Neural crest cell (in vitro differentiated cells): Measurements from ENCODE around the gene NPAS3. TPM values are rescaled to one million over a fixed set of nuclear protein-coding genes. Genes with fewer than 3 reads are reported as not detected.

Source experiments
- DNase-seq: peaks from one replicate; pipeline ENCODE4 v3.0.0; 2021; ENCODE audit warnings: low read depth, mixed read lengths, low spot score
- H3K27ac Mint-ChIP-seq: one replicate; pipeline ENCODE4 v1.8.0; 2021; ENCODE audit warnings: mild to moderate bottlenecking, mixed read lengths; ENCODE audit not compliant: unreplicated experiment
- H3K27me3 Mint-ChIP-seq: 2 replicates; pipeline ENCODE4 v1.8.0; 2021; ENCODE audit warnings: low read depth, mild to moderate bottlenecking, mixed read lengths
- H3K36me3 Mint-ChIP-seq: 2 replicates; pipeline ENCODE4 v1.8.0; 2021; ENCODE audit warnings: low read depth, mild to moderate bottlenecking, mixed read lengths
- H3K4me1 Mint-ChIP-seq: 2 replicates; pipeline ENCODE4 v1.8.0; 2021; ENCODE audit warnings: mixed read lengths
- H3K4me3 Mint-ChIP-seq: one replicate; pipeline ENCODE4 v1.8.0; 2021; ENCODE audit warnings: mild to moderate bottlenecking, mixed read lengths
- H3K9me3 Mint-ChIP-seq: 2 replicates; pipeline ENCODE4 v1.8.0; 2021; ENCODE audit warnings: mixed read lengths
- total RNA-seq: library from RNA; stranded (reverse); gene quantifications from 2 replicates; pipeline ENCODE4 v1.2.1, GENCODE V29; 2021
- TF ChIP-seq, protein P1 (sequence below): fragments of 200-600 bp; sonication (generic); conservative IDR thresholded peaks from 2 replicates; pipeline ENCODE4 v1.5.0; 2021; ENCODE audit warnings: antibody characterized with exemption, mild to moderate bottlenecking

The NPAS3 gene
- total RNA-seq, 1 donor from 2014 or later: 18.2 TPM

DNA sequence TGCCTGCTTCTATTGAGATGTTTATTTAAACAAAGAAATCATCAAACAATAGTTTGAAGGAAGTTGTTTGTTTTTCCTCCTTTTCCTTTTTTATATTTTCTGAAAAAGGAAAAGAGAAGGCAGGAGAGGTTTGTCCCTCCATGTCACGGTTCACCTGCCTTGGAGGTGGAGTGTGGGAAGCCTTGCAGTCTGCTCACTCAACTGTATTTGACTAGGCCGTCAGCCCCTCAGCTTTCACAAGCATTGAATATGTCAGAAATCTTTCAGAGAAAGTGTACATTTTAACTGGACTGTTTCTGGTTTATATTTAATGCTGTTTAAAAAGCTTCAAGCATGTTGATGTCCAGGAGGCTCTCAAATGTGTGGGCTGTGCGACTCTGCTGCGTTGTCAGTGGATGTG lies 370.4 kb downstream of the NPAS3 start:
- Mint-ChIP-seq H3K27ac (no peak overlapping the region), H3K4me3 (no peak overlapping the region), H3K27me3 (no peaks in the 10 kb centered on the region), H3K9me3 (no peaks in the 10 kb centered on the region), H3K4me1 (peaks cover 34% of the 10 kb centered on the region), H3K36me3 (no peaks in the 10 kb centered on the region)
- TF ChIP-seq, protein P1, sequence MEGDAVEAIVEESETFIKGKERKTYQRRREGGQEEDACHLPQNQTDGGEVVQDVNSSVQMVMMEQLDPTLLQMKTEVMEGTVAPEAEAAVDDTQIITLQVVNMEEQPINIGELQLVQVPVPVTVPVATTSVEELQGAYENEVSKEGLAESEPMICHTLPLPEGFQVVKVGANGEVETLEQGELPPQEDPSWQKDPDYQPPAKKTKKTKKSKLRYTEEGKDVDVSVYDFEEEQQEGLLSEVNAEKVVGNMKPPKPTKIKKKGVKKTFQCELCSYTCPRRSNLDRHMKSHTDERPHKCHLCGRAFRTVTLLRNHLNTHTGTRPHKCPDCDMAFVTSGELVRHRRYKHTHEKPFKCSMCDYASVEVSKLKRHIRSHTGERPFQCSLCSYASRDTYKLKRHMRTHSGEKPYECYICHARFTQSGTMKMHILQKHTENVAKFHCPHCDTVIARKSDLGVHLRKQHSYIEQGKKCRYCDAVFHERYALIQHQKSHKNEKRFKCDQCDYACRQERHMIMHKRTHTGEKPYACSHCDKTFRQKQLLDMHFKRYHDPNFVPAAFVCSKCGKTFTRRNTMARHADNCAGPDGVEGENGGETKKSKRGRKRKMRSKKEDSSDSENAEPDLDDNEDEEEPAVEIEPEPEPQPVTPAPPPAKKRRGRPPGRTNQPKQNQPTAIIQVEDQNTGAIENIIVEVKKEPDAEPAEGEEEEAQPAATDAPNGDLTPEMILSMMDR: no peak
- no peak for DNase-seq

DNA sequence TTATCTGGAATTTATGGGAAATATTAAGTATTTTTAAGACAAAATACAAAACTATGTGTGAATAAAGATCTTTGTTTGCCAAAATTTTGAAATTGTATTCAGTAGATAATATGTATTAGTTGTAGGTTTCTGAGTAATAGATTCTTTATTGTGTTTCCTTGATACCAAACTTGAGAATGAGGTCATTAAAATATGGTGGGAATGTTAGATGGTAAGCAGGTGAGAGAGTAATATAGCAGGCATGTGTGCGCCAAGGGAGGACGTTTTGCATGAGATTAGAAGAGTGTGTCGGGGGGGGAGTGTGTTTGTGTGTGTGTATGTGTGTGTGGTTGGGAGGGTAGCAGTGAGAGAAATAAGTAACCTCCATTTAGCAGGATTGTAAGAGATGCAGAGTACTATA lies 376.5 kb downstream of the NPAS3 start:
- no peak for DNase-seq
- H3K27me3 Mint-ChIP-seq: no peaks in the 10 kb centered on the region
- TF ChIP-seq, protein P1: no peak
- H3K27ac Mint-ChIP-seq: no peak overlapping the region
- H3K36me3 Mint-ChIP-seq: no peaks in the 10 kb centered on the region
- H3K4me3 Mint-ChIP-seq: no peak overlapping the region
- H3K9me3 Mint-ChIP-seq: peaks cover 4% of the 10 kb centered on the region
- peaks cover 12% of the 10 kb centered on the region for H3K4me1 Mint-ChIP-seq

DNA sequence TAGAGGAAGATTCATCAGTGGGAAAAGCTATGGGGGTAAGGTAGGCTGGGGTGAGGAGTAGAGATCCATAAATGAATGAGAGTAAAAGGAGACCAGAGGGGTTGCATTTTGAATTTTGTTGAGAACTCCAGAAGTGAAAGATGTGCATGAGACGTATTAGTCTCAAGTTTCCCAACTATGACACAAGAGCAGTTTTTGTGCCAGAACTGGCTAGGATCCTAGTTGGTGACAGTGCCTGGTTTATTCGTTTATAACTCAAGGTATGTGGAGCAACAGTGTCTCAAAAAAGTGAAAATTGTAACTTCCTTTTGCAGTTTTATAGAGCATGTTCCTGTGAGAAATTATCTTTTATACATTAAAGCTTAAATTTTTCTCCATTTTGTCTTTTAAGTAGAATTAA lies 377.0 kb downstream of the NPAS3 start:
- no peak for DNase-seq
- H3K27ac Mint-ChIP-seq: no peak overlapping the region
- H3K4me1 Mint-ChIP-seq: peaks cover 12% of the 10 kb centered on the region
- H3K9me3 Mint-ChIP-seq: peaks cover 4% of the 10 kb centered on the region
- TF ChIP-seq, protein P1: no peak
- no peak overlapping the region for H3K4me3 Mint-ChIP-seq
- H3K36me3 Mint-ChIP-seq: no peaks in the 10 kb centered on the region
- no peaks in the 10 kb centered on the region for H3K27me3 Mint-ChIP-seq

DNA sequence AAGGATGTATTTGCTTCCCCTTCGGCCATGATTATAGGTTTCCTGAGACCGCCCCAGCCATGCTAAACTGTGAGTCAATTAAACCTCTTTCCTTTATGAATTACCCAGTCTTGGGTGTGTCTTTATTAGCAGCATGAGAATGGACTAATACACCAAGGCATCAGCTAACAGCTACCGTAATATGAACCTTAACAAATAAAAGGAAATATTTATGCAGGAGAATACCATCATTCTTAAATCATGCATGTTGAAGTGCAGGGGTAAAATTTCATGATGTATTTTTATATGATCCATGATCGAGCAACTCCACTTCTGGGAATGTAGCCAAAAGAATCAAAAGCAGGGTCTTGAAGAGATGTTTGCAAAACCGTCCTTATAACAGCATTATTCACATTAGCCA lies 379.0 kb downstream of the NPAS3 start:
- TF ChIP-seq, protein P1: no peak
- H3K36me3 Mint-ChIP-seq: no peaks in the 10 kb centered on the region
- peaks cover 4% of the 10 kb centered on the region for H3K9me3 Mint-ChIP-seq
- H3K27me3 Mint-ChIP-seq: no peaks in the 10 kb centered on the region
- H3K4me3 Mint-ChIP-seq: no peak overlapping the region
- no peak for DNase-seq
- H3K27ac Mint-ChIP-seq: no peak overlapping the region
- H3K4me1 Mint-ChIP-seq: peaks cover 9% of the 10 kb centered on the region

DNA sequence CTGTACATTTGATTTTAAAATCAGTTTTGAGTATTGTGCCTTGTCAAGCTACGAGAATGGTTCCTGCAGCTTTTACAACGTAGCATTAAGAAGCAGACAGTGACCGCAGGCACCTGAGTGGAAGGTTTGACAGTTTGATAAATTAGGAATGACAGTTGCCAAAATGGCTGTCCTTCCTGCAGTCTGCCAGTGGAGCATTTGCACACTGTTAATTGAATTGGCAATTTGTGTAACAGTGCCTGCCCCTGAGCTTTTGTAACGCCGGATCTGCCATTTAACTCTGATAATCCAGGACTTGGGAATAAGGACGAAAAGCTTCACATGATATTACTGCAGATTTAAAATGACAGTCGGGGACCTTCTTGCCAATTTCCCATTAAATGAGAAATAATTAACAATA lies 385.3 kb downstream of the NPAS3 start:
- Mint-ChIP-seq H3K9me3 (no peaks in the 10 kb centered on the region), H3K36me3 (no peaks in the 10 kb centered on the region), H3K27me3 (no peaks in the 10 kb centered on the region), H3K4me3 (no peak overlapping the region), H3K27ac (no peak overlapping the region), H3K4me1 (peaks cover 6% of the 10 kb centered on the region)
- DNase-seq: no peak
- TF ChIP-seq, protein P1: no peak
